HCEC 1CT (cell line): ENCODE data around the gene POP4.
"Not testable (repeated sequence)": the region's sequence is repeated elsewhere in the genome, so short reads cannot be mapped to it uniquely, and the experiment has no call there.

Experiments used
- DNase-seq: peaks from one replicate; pipeline ENCODE4 v3.0.0-alpha.2; 2017

POP4 gene

DNA sequence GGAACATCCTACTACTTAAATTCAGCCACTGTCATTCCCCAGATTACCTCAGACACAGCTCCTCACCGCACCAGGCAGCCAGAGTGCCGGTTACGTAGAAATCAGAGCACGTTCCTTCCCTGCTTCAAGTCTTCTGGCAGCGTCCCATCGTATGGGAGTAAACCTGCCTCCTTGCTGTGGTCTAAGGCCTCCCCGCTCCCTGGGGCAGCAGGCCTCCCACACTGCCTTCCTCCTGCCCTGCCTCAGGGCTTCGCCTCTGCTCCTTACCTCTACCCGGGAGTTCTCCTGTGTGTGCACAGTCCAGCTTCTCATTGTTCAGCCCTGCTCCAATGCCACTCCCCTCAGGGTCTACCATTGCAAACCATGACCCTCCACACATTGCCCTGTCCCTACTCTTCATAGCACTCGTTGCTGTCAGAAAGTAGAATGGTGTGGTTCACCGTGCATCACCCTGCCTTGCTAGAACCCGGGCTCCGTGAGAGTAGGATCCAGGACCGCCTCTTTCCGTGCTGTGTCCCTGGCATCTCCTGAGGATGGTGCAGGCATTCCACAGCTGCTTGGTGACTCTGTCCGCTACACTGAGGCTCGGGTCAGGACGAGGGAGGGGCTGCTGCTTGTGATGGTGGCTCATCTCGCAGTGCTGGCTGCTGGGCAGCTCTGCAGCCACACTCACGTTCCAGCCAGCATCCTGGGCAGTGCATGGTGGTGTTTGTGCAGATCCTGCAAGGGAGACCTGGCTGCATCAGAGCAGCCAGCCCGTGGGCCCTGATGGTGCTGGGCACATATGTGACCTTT, 6.9 kb downstream of the POP4 start:
- DNase-seq: no peak

DNA sequence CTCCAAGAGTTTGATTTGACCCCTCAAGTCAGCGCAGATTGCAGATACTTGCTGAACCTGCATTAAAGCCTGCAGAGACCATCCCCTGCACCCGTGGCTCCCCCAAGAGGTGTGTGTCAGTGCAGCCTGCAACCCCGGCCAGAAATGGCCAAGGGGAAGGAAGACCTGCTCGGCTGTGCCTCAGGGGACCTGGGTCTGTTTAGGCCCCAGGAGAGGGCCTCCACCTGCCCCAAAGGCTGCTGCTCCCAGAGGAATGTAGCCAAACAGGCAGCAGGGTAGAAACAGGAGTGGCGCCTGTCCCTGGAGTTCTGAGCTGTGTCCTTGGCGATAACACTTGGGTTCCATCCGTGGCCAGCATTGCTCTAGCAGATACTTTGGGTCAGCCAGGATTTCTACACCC, 8.0 kb downstream of the POP4 start:
- DNase-seq: no peak

DNA sequence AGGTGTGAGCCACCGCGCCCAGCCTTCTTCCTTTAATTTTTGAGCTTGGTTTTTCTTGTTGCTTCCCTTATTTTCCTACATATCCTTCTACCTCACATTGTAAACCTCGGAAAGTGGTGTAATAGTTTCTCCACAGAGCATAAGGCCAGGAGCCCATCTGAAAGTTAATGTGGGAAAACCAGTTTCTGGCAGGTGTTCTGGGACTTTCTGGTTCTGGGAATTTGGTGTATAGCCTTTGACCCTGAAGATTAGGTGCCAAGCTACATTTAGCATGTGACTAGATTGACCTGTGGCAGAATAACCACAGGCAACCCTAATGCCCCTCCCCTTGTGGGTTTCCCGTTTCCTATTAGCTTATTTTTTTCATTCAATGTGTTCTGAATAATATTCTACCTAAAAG, 8.7 kb downstream of the POP4 start:
- no peak for DNase-seq

DNA sequence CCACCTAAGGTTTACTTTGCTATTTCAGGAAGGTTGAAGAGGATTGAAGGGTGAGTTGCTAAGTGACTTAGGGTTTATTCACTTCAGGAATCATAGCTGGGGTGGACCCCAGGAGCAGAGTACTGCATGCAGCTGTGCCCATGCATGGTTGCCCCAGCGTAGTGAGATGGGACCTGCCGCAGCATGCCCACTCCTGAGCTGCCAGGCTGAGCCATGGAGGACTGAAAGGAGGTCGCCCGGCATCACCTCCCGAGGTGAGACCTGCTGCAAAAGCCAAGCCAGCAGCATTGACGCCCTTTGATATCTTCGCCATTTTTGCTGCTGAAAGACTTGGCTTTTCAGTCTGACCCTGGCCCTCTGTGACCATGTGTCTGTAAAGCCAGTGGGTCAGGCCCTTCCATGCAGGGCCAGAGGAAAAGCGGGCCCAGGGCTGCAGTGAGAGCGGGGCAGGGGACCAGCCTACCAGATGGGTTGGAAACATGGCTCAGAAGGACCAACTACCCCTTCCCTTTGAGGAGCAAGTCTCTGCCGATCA, 9.9 kb downstream of the POP4 start:
- DNase-seq: no peak

DNA sequence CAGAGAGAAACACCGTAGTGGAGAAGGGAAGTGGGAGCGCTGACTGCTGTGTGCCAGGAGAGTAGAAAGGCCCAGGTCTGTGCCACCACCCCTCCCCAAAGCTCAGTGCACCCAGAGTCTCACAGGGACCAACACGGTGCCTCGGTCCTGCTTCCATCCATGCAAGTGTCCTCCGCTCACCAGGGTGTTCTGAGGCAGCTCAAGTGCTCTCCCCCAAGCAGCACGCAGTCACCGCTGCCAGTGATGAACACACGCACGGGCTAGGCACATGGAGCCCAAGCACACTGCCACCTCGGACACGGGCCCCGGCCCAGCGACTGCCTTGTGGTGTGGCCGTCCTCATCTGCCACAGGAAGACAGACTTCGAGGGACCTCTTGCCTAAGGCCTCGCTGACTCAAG, 10.5 kb downstream of the POP4 start:
- no peak for DNase-seq

DNA sequence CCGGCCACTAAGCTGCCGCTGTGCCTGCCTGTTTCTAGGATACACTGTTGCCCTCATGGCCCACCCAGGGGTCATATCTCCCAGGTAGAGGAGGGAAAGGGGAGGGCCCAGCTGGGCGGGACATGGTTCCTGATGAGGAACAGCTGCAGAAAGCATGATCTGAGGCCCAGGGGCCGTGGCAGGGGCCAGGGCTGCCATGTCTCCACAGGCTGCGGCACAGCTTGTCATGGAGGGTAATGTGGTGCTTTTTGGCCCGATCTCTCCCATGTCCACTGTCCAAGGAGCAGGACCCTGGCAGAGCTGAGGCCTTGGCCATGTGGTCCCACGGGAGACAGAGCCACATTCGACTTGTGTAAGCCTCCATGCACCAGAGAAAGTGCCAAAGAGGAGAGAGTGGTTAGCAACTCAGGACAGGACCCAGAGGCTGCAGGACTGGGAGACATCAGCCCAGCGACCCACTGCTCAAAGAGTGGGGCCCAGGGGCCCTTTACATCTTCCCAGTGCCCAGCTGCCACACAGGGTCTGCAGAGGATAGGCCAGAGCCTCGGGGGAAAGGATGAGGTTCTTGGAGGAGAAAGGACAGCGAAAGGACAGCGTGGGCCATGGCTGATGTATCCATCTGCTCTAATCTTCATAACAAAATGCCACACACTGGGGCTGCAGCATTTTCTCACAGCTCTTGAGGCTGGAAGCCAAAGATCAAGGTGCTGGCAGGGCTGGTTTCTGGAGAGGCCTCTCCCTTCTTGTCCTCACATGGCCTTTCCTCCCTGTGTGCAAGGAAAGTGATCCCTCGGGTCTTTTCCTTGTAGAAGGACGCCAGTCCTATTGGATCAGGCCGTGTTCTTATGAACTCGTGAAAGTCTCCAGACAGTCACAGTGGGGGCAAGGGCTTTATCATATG, 11.5 kb downstream of the POP4 start:
- no peak for DNase-seq

DNA sequence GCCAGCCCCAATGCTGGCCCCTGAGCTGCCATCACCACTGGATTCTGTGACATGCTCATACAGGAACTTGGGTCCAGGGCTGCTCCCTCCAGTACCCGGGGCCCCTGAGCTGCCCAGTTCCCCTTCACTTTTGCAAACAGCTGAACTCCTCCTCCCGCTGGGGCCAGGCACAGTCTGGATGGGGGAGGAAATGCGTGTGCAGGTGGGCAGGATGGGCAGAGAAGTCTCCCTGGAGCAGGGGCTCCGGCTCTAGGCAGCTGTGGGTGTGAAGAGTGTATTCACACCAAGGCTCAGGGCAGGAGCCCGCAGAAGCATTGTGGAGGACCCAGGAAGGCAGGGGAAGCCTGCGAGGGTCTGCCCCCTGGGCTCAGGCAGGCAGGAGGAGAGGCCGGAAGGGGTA, 12.4 kb downstream of the POP4 start:
- no peak for DNase-seq

DNA sequence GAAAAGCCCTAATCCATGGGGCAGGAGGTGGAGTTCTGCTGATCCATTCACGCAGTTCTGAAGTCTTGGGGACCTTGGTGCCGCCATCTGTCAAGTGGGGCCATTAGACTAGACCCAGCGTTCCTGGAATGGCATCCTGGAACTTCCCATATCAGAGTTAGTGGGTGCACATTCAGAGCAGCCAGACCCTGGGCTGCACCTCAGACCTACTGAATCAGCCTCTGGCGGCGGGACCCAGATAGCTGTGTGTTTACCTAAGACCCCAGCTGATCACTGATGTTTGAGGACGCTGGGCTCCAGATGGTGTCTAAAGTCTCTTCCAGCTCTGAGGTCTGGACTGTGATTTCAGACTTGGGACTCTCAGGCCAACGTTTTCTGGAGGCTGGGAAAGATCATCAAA, 12.8 kb downstream of the POP4 start:
- DNase-seq: no peak

DNA sequence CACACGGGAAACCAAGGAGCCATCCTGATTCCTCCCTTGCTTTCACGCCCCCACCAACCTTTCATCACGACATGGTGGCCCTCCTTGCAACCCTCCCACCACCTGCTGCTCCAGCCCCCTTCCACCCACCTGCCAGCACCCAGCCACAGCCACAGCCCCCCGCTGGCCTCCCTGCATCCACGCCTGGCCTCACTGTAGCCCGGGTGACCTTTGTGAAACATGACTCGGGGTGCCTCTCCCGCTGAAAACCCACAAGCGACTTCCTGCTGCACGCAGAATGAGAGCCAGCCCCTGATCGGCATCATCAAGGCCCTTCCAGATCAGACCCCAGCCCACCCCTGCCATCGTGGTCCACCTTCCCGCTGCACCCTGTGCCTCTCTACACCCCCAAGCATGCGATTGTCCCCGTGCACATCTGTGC, 14.9 kb downstream of the POP4 start:
- DNase-seq: peak; percentile 6

DNA sequence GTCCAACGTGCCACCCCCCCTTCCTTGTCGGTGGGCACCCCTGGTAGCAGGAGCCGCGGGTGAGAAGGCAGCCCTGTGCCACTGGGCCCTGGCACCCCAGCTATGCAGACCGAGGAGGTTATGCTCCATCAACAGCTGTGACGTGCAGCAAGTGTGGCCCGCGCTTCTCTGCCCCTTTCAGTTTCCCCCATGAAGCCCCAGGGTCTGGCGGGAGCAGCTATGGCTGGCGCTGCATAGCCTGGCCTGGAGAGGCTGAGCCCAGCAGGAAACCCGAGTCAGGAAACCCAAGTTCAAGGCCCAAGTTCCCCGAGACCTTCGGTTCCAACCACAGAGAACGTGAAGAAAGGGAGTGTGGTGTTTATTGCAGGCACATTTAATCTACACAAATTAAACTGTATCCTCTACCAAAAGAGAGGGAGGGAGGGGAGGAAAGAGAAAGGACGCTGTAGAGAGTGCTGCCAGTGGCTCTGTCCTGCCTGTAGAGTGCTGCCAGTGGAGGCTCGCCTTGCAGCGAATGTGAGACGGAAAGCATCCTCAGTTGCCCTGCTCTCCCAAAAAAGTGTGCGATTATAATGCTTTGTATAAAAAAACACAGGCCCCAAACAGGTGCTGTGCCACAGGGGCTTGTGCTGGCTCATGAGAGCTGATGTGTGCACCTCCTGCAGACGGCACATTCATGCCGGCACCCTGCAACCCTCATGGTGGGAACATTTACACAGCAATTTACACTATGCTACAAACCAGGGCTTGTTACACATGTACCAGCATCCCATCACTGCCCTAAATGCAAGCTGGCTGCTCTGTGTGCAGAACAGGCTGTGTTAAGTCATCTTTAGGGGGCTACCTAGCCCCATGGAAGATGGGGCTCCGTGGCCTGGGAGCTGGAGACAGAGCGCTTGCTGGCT, 16.3 kb downstream of the POP4 start:
- DNase-seq: no peak

DNA sequence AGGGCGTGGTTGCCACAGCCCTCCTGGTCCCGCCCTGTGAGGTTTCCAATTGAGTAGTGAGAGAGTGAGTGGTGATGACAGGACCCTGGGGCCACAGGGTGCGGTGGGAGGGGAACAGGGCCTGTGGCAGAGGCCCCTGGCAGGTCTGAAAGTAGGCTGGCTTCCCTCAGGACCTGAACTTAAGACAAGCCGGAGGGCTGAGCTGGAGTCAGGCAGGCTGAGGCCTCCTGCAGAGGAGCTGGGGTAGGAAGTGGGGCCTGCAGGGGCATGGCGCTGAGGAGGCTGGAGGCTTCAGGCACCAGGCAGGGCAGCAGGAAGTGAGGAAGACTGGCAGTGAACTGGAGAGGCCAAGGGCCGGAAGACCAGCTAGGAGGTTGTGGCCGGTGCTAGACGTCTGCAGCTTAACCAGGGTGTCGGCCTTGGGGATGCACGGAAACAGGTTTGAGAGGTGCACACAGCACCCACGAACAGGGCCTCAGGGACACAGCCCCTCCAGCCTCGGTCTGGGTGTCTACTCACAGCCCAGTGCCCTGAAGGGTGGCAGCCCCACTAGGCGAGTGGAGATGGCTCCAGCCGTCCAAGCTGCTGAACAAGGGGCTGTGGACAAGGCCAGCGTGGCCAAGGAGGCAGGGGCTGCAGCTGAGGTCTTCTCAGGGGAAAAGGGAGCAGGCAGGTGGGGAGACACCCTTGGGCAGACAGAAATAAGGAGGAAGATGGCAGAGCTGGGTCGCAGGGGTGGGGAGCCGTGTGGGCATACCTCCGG, 17.8 kb downstream of the POP4 start:
- DNase-seq: no peak

DNA sequence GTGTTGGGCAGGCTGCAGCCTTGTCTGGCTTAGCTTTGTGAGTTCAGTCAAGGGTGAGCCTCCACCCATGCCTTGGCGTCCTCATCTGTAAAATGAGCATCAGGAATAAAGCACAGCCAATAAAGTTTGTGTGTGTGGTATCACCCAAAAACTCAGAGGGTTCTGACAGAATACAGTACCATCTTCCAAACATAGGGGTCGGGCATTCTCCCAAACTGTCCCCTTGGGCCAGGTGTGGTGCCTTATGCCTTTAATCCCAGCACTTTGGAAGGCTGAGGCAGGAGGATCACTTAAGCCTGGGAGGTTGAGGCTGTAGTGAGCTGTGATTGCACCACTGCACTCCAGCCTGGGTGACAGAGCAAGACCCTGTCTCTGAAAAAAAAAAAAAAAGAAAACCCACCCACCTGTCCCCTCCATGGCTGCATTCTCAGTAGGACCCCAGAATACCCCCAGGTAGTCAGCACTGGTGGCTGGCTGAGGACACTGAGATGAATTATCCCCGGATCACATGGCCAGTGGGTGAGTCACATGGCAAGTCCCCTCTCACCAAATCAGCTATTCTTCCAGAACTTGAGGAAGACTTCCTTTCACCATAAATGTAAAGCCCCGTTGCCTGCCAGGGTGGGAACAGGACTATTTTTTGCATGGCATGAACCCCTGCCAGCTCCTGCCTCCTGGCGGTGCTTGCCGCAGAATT, 18.6 kb downstream of the POP4 start:
- no peak for DNase-seq

DNA sequence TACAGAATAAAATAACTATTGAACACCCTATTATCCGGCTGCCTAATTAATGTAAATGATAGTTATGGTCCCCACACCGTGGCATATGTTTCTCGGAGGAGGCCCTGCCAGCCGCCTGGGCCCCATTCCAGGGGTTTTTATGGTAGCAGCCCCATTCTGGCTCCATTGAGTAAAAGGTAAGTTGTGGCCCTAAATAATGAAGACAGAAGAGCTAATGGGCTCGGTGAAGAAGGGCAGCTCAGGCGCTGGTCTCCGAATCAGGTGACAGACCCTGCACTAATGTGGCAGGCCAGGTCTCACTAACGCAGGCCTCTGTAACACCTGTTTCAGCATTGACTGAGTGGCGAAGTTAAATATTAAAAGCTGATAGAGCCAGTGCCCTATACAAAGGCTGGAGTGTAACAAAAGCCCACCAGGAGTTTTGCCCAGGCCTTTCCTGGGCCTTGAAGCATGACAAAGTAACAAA, 19.1 kb downstream of the POP4 start:
- no peak for DNase-seq

DNA sequence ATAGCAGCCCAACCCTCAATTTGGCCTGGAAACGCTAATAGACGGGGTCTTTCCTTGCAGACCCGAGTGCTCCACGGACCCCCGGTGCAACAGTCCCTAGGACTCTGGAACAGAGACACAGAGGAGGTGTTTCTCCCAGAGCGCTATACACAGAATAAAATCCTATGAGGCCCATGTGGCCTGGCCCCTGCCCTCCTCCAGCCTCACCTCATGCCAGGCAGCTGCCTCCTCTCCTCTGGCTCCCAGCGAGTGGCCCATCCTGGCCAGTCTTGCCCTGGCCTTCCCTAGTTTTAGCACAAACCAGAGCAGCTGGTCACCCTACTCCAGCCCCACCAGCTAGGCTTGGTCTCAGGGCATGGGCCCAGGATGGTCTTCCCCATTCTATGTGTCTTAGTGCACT, 20.3 kb downstream of the POP4 start:
- no peak for DNase-seq

DNA sequence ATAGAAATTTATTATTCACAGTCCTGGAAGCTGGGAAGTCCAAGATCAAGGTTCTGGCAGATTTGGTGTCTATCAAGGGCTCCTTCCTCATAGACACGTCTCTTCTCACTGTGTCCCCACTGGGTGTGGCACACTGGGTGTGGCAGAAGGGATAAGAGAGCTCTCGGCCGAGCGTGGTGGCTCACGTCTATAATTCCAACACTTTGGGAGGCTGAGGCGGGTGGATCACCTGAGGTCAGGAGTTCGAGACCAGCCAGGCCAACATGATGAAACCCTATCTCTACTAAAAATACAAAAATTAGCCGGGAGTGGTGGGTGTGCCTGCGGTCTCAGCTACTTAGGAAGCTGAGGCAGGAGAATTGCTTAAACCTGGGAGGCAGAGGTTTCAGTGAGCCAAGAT, 20.7 kb downstream of the POP4 start:
- not testable (repeated sequence) for DNase-seq

DNA sequence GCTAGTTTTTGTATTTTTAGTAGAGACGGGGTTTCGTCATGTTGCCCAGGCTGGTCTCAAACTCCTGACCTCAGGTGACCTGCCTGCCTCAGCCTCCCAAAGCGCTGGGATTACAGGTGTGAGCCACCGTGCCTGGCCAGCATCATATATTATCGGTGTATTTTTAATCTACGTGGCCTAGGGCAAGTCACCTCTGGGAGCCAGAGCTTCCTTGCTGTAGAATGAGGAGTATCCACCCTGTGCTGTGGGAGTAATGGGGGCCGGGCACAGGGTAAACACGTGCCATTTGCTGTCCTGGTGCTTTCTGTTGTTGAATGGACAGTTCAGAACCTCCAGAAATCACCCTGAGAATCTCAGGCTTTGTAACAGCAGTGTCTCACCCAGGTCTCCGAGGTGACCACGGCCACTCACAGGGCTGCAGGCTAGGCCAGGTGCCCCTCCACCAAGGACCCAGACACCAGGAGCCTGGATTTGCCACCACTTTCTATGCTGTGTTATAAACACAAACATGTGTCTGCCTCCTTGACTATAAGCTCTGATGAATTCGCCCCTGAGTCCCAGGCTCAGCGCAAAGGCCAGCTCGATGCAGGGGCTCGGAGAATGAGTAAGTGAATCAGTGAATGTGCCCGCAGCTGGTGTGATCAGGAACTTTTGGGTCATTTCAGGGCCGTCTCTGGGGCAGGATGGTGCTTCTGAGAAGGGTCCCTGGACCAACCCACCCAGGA, 22.7 kb downstream of the POP4 start:
- no peak for DNase-seq

DNA sequence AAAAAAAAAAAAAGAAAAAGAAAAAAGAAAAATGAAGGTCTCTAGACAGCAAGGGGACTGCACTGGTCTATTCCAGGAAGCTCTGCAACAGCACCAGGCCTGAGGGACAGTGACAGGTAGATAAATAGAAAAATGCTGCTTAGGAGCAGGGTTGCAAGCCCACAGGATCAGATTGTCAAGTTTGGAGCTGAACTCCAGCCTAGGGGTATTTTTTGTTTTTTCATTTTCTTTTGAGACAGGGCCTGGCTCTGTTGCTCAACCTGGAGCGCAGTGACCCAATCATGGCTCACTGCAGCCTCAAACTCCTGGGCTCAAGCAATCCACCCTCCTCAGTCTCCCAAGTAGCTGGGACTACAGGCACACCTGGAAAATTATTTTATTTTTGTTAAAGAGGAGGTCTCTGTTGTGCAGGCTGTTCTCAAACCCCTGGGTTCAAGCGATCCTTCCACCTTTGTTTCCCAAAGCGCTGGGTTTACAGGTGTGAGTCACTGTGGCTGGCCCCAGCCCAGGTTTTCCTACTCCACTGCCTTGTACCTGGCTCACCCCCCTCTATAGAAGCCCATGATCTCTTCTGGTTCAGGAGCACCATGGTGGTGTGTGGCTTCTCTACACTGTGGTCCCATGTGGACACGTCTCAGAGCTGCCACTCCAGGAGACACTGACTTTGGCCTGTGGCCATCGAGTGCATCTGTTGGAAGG, 23.9 kb downstream of the POP4 start:
- no peak for DNase-seq

DNA sequence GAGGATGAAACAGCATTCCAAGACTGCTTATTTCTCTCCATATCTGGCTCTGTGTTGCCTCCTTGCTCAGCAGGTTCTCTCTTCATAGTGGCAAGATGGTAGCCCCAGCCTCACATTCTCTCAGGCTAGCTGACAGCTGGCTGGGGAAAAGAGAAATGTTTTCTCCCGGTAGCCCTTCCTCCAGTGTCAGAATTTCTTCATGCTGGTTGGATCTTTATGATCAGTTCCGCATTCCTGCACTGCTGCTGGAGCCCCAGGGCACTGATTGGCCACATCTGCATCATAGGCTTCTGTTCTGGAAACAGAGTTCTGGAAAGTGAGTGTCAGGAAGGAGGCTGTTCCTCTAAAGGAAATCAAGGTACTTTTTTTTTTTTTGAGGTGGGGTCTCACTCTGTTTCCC, 24.6 kb downstream of the POP4 start:
- peak; percentile 9 for DNase-seq

DNA sequence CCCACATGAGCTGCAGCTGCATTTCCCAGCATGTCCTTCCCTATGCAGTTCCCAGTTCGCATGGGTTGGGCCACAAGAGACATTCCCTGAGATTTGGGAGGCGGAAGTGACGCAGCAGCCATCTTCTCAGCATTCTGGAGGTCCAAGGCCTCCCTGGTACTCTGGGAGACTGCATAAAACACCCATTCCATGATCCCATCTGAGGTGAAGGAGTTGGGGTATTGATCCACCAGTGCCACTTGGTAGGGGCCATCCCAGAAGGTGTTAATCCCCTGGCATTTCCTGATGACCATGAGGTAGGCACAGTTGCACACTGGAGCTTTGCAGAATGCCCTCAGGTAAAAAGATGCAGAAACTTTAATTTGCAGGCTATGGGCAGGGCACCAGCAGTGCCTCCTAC, 25.4 kb downstream of the POP4 start:
- DNase-seq: no peak

DNA sequence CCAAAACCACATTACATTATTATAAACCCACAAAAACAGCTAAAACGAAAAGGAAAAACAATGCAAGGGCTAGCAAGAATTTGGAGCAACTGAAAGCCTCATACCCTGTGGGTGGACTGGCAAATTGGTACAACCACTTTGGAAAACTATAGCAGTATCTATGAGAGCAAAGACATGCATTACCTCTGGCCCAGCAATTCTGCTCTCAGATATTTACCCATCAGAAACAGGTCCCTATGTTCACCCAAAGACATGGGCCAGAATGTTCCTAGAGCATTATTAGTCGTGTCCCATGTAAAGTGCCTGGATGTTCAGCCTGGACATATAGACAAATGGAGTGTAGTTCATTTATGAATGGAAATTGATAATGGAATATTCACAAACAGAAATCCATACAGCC, 27.9 kb downstream of the POP4 start:
- DNase-seq: no peak
